HG02938 (cell line): Measurements from ENCODE around the gene SNORC.

Experiments
- ATAC-seq: cut with Tn5 transposase; IDR thresholded peaks from one replicate; pipeline ENCODE4 v1.9.1; 2021; ENCODE audit warnings: mild to moderate bottlenecking, moderate library complexity; ENCODE audit not compliant: unreplicated experiment

The SNORC gene

GRCh38 chr2:232925153-232925820 is 55.2 kb downstream of the SNORC start:
- no peak for ATAC-seq

DNA sequence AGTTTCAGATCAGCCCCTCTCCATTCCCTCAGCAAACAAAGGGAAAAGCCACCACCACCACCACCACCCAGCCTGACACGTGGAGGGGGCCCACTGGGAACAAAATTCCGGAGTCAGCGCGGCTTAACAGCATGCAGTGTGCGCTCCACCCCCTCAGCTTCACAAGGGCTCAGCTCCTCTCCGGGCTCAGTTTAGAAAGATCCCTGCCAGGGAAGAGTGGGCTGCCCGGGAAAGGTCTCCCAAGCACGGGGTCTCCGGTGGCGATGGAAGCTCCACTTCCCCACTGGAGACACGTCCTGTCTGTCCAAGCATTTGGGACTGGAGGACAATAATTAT is 55.7 kb downstream of the SNORC start:
- ATAC-seq: no peak

DNA sequence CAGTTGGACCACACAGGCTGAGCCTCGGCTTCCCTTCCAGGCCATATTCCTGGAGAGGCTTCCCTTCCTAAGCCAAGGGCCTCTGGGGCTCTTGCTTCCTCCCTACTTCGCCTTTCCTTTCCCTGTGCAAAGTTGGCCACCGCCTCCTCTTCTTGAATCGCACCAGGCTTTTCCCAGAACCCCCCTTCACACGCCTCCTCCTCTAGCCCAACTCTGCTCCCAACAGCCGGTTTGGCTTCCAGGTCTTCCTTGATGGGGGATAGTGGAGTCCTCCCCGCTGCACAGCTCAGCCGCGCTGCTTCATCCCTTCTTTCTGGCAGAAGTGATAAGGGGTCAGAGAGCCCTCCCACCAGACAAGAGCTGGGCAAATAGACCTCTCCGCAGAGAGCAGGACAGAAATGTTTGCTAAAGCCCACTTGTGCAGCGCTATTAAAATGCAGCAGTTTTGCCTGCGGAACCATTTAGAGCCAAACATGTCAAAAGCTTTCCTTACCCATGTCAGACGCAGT is 56.4 kb downstream of the SNORC start:
- ATAC-seq: no peak

GRCh38 chr2:232927032-232927792 is 57.1 kb downstream of the SNORC start:
- no peak for ATAC-seq

GRCh38 chr2:232927793-232928550 is 57.9 kb downstream of the SNORC start:
- ATAC-seq: no peak
